HUES64 (cell line): Measurements from ENCODE around the gene POP5.

Source experiments
- H3K27ac ChIP-seq: 2 replicates; pipeline ENCODE4 v1.7.0; 2013; ENCODE audit warnings: low read depth, low read length, inconsistent platforms
- H3K27me3 ChIP-seq: 2 replicates; pipeline ENCODE4 v1.6.1; 2013; ENCODE audit warnings: mild to moderate bottlenecking, low read length; ENCODE audit not compliant: insufficient read depth
- H3K36me3 ChIP-seq: 2 replicates; pipeline ENCODE4 v1.6.1; 2013; ENCODE audit warnings: mild to moderate bottlenecking, low read length; ENCODE audit not compliant: insufficient read depth
- H3K4me1 ChIP-seq: 2 replicates; pipeline ENCODE4 v1.6.1; 2013; ENCODE audit warnings: mild to moderate bottlenecking, low read length, moderate library complexity; ENCODE audit not compliant: insufficient read depth
- H3K4me3 ChIP-seq: 2 replicates; pipeline ENCODE4 v1.5.1; 2013; ENCODE audit warnings: mild to moderate bottlenecking, low read length, moderate library complexity
- H3K9ac ChIP-seq: 2 replicates; pipeline ENCODE4 v1.6.1; 2013; ENCODE audit warnings: mild to moderate bottlenecking, low read depth, low read length
- H3K9me3 ChIP-seq: 2 replicates; pipeline ENCODE4 v1.6.1; 2013; ENCODE audit warnings: low read depth, low read length; ENCODE audit not compliant: insufficient read depth
- WGBS: fragments of 150-250, 120-280 bp; methylation state at CpG from one replicate; pipeline ENCODE4 v1.1.7; 2013; ENCODE audit warnings: missing lambda C conversion rate; 5-methylcytosine and 5-hydroxymethylcytosine counted together

The POP5 gene

DNA sequence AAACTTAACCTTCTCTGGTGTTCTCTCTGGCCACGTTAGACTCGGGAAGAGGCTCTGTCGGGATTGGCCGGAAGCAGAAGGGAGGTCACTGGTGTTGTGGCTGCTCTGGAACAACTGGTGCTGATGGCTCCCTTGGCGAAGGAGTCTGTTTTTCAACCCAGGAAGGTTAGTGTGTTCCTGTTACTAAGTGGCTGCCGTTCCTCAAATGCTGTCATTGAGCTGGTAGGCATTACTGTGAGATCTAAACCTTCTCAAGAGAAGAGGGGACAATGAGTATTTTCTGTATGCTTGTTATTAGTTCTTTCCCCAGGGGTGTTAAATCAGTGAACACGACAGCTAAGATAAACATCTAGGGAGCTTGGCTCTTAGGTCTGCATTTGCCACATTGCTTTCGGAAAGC, 18.3 kb downstream of the POP5 start:
- Histone ChIP-seq H3K4me3 (no peak overlapping the region), H3K27me3 (no peaks in the 10 kb centered on the region), H3K9ac (no peak overlapping the region), H3K36me3 (peaks cover 88% of the 10 kb centered on the region), H3K9me3 (no peaks in the 10 kb centered on the region), H3K4me1 (no peaks in the 10 kb centered on the region), H3K27ac (no peak overlapping the region)
- 93% methylated on average over 8 of the region's 8 CpGs for WGBS

DNA sequence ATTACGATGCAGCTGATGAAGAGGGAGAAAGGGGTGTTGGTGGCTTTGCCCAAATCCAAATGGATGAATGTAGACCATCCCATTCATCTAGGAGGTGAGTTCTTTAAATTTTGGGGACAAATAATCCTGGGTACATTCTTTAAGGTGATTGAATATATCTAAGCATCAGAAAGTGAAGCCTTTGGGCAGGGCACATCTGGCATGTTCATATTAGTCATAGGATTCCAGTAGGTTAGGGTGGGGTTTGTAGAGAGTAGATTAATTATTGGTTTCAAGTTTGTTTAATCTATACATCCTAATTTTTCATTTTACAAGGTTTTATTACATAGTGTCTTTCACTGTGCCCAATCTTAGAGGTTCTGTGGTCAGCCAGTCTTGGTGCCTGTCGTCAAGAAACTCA, 23.6 kb downstream of the POP5 start:
- Histone ChIP-seq H3K36me3 (peaks cover 79% of the 10 kb centered on the region), H3K4me1 (no peaks in the 10 kb centered on the region), H3K9ac (no peak overlapping the region), H3K4me3 (no peak overlapping the region), H3K9me3 (no peaks in the 10 kb centered on the region), H3K27ac (no peak overlapping the region), H3K27me3 (no peaks in the 10 kb centered on the region)
- over 99% methylated on average over 2 of the region's 2 CpGs for WGBS

DNA sequence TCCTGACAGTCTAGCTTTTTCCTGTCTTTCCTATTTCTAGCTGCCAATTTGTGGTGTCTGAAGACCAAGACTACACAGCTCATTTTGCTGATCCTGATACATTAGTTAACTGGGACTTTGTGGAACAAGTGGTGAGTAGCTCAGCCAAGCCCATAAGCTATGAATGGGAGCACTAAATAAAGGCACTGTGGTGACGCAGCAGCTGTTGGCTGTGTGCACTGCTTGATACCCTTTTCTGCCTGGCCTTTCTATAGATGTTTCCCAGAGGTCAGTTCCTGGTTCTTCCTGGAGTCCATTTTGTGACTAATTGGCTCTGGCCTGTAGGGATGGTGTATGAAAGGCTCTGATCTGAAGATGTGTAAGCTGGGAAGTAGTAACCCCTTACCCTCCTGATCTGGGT, 26.5 kb downstream of the POP5 start:
- 100% methylated on average over 1 of the region's 1 CpG for WGBS
- no peaks in the 10 kb centered on the region for H3K27me3 ChIP-seq
- H3K36me3 ChIP-seq: peaks cover 70% of the 10 kb centered on the region

DNA sequence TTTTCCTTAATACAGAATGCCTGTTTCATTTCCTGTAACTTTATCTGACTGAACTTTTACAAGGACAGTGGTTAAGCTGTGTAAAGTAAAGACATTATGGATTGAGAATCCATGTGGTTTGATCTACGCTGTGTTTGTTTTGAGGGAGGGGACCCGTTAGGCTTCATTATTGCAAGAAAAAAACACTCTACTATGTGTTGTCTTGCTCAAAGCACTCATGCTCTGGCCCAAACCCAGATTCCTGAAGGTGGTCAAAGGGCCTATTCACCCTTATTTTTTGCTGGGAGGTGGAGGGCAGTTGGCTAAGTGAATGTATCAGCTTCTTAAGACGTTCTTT, 35.2 kb downstream of the POP5 start:
- Histone ChIP-seq H3K36me3 (peaks cover 59% of the 10 kb centered on the region), H3K9me3 (no peaks in the 10 kb centered on the region), H3K27me3 (no peaks in the 10 kb centered on the region), H3K4me3 (no peak overlapping the region), H3K27ac (no peak overlapping the region), H3K9ac (no peak overlapping the region), H3K4me1 (no peaks in the 10 kb centered on the region)
- 84% methylated on average over 3 of the region's 3 CpGs for WGBS

More for the DNA sequence above, 26.5 kb downstream of the POP5 start:
- H3K4me3 ChIP-seq: no peak overlapping the region
- H3K4me1 ChIP-seq: no peaks in the 10 kb centered on the region
- H3K9me3 ChIP-seq: no peaks in the 10 kb centered on the region
- no peak overlapping the region for H3K27ac ChIP-seq
- H3K9ac ChIP-seq: no peak overlapping the region

DNA sequence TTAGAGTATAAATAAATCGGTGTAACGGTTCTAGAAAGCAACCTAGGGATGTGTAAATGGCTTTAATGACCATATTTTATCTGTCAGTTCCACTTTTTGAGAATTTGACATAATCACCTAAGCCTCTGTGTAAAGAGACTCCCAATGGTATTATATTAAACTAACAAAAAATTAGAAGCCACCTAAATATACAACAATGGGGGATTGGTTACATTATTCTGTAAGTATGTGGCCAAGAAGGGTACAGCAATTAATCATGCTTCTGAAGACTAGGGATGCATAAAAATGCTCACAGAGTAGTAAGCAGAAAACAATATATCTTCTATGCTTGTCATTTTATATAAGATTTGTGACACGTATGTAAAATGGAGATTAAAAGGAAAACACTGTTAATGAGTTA, 36.5 kb downstream of the POP5 start:
- Histone ChIP-seq H3K27ac (no peak overlapping the region), H3K9ac (no peak overlapping the region), H3K27me3 (no peaks in the 10 kb centered on the region), H3K36me3 (peaks cover 52% of the 10 kb centered on the region), H3K4me3 (no peak overlapping the region), H3K4me1 (no peaks in the 10 kb centered on the region), H3K9me3 (no peaks in the 10 kb centered on the region)
- WGBS: 100% methylated on average over 2 of the region's 3 CpGs

DNA sequence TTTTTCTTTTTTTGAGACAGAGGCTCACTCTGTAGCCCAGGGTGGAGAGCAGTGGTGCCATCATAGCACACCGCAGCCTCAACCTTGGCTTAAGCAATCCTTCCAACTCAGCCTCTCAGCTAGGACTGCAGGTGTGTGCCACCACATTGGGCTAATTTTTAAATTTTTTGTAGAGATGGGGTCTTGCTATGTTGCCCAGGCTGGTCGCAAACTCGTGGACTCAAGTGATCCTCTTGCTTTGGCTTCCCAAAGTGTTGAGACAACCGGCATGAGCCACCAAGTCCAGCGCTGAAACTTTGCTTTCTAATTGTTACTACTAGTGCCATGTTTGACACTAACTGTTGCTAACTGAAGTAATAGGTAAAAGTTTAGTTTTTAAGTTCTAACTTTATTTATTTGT, 39.0 kb downstream of the POP5 start:
- H3K36me3 ChIP-seq: peaks cover 32% of the 10 kb centered on the region
- H3K27me3 ChIP-seq: no peaks in the 10 kb centered on the region
- no peaks in the 10 kb centered on the region for H3K9me3 ChIP-seq
- WGBS: 97% methylated on average over 5 of the region's 5 CpGs
- H3K27ac ChIP-seq: no peak overlapping the region
- H3K4me1 ChIP-seq: 0 out of 2 replicates have a peak, but pooled peaks cover 4% of the 10 kb centered on the region
- no peak overlapping the region for H3K9ac ChIP-seq
- no peak overlapping the region for H3K4me3 ChIP-seq

DNA sequence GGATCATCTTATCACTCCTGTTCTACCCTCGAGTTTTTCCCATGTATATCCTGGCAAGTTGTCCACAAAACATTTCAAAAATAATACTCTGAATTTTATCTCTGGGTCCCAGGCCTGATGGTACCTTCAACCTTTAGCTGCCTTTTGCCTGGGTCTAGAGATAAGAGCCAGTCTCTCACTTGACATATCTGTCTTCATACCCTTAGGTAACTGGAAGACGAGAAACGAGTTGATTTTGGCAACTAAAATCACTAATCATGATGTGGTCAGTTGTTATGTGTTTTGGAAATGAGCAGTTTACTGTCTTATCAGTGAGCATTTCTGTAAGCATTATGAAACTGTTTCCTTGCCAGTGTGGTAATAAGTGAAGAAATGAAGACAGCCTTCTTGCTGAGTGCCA, 40.8 kb downstream of the POP5 start:
- Histone ChIP-seq H3K9me3 (no peaks in the 10 kb centered on the region), H3K27ac (no peak overlapping the region), H3K27me3 (no peaks in the 10 kb centered on the region), H3K36me3 (peaks cover 32% of the 10 kb centered on the region), H3K4me1 (peaks cover 17% of the 10 kb centered on the region), H3K4me3 (no peak overlapping the region), H3K9ac (no peak overlapping the region)
- WGBS: 95% methylated on average over 3 of the region's 3 CpGs

DNA sequence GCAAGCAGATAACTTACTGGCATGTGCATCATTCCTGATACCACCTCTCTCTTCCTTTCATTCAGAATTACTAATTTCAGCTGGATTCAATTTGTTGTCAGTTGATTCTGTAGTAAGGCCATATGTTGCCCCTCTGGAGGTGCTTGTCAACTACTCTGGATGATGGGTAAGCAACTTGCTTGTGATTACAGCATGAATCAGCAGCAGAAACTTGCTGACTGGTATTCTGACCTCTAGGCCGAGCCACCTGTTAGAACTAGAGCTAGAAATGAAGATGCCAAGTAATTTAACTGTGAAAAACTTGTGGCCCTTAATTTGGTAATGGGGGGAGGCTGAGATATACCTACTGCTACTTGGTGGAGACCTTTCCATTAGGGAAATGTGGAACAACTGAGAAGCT, 41.9 kb downstream of the POP5 start:
- Histone ChIP-seq H3K9ac (no peak overlapping the region), H3K4me3 (no peak overlapping the region), H3K9me3 (no peaks in the 10 kb centered on the region), H3K4me1 (peaks cover 20% of the 10 kb centered on the region), H3K27ac (no peak overlapping the region), H3K27me3 (no peaks in the 10 kb centered on the region), H3K36me3 (peaks cover 32% of the 10 kb centered on the region)
- WGBS: 91% methylated on average over 1 of the region's 1 CpG

DNA sequence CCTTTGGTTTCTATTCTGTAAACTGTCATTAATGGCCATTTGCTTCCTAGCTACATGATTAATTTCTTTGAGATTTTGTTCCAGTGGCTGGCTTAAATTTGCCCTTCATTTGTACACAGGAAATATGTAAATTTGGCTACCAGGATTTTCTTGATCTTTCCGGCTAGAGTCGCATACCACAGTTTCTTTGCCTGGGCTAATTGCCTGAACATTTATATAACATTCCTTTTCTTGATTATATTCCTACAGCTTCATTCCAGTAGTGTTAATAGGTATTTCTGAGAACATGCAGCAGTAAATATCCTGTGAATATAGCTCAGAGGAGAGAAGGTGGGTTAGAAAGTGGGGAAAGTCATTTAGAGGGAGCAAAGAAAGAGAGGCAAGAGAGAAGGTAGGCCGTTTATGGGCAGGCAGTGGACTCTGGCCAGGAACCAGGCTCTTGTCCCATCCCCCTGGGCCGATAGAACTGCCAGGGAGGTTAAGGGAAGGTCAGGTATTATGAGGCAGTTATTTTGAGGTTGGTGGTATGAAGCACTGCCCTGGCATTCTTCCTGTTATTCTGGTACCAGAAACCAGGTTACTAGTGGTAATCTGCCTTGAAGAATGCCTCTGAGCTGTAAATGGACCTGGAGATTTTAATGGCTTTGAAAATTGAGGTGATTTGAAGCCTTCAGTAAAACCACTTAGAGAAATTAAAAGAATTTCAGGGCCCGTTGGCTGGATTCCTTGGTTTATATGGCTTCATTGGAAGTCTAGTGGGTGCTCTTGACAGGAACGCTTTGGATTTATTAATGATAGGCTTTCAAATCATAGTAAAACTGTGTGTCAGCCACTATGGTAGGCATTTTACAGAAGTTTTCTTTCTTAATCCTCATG, 42.7 kb downstream of the POP5 start:
- Histone ChIP-seq H3K27me3 (no peaks in the 10 kb centered on the region), H3K4me3 (no peak overlapping the region), H3K9ac (no peak overlapping the region), H3K27ac (no peak overlapping the region), H3K36me3 (peaks cover 32% of the 10 kb centered on the region), H3K9me3 (no peaks in the 10 kb centered on the region), H3K4me1 (peaks cover 20% of the 10 kb centered on the region)
- WGBS: 75% methylated on average over 6 of the region's 6 CpGs

DNA sequence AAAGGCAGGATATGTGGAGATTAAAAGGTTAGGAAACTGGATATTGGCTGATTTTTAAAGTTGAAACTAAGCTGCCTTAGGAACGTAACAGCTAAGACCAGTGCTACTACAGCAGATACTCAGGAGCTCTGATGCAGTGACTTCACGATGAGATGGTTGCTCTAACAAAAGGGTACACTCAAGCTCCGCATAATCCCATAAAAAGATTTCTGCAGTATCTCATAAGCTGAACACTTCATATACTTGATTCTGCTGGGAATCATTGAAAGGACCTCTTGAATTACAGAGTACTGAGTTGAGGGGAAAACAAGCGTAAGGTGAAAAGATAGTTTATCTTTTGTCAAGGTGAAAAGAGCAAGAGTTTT, 43.4 kb downstream of the POP5 start:
- no peaks in the 10 kb centered on the region for H3K9me3 ChIP-seq
- no peak overlapping the region for H3K27ac ChIP-seq
- peaks cover 20% of the 10 kb centered on the region for H3K4me1 ChIP-seq
- peaks cover 27% of the 10 kb centered on the region for H3K36me3 ChIP-seq
- H3K9ac ChIP-seq: no peak overlapping the region
- 91% methylated on average over 4 of the region's 4 CpGs for WGBS
- no peak overlapping the region for H3K4me3 ChIP-seq
- no peaks in the 10 kb centered on the region for H3K27me3 ChIP-seq

DNA sequence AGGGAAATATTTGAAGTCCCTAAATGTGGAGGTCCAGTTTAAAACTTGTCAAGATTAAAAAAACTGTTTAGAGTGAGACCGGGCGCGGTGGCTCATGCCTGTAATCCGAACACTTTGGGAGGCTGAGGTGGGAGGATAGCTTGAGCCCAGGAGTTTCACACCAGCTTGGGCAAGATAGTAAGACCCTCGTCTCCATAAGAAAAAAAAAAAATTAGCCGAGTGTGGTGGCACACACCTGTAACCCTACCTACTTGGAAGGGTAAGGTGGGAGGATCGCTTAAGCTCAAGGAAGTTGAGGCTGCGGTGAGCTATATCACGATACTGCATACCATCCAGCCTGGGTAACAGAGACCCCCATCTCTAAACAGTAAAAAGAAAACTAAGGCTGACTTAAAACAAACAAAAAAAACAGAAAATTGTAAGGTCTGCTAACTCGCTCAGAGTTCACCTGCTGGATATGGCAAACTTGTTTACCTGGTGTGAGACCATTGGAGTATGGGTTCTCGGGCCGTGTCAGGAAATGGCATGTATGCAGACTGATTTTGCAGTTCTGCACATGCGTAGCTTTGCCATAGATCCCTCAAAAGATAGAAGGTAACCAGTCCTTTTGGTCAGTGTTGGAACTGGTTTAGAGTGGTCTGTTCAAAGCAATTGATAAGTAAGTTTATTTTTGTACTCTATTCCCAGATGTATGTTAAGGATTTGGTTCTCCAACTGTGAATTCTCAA, 45.0 kb downstream of the POP5 start:
- peak overlapping the region; percentile 83 for H3K4me3 ChIP-seq
- H3K36me3 ChIP-seq: peaks cover 20% of the 10 kb centered on the region
- peaks cover 20% of the 10 kb centered on the region for H3K4me1 ChIP-seq
- H3K9me3 ChIP-seq: no peaks in the 10 kb centered on the region
- WGBS: 88% methylated on average over 13 of the region's 13 CpGs
- no peak overlapping the region for H3K27ac ChIP-seq
- H3K27me3 ChIP-seq: no peaks in the 10 kb centered on the region
- peak overlapping the region; percentile 29; the same call in 1 of the 2 replicates for H3K9ac ChIP-seq
